Heart left ventricle (tissue), 13 donors: Measurements from ENCODE around the gene RILP.

ENCODE experiments used
- POLR2A ChIP-seq, 2 donors: fragments of 450-650 bp; IDR thresholded peaks; one replicate each; pipeline ENCODE4 v1.6.1; 2017; ENCODE audit warnings: antibody characterized with exemption in 2 of 2, mild to moderate bottlenecking in 2 of 2, moderate library complexity in 2 of 2
- TF ChIP-seq, protein P1 (sequence below), 12 donors: fragments of 200-600 bp; sonication (generic) in 4 of 12; IDR thresholded peaks; one replicate each; pipeline versions ENCODE4 v1.5.0 to v1.8.0; 2018 to 2022; ENCODE audit warnings: antibody characterized with exemption in 12 of 12, mild to moderate bottlenecking in 5 of 12
- donor health status: ischemic (EF 13 %, LVEDD 7.1; RV severe dilation, severe dysfunction).
- donor health status: DM: no; HTN: yes; CAD: no.
- donor health status: DM: no; HTN: no; CAD: no.
- donor health status: ischemic (EF 25% LVEDD 6.9; RV normal size, moderate dysfunction).
- donor health status: ischemic (EF 25% LVEDD 5.7; RV mildly dilated, moderate dysfunction).
- donor health status: ischemic (EF 35%, LVEDD 5.7; RV mildly dilated, moderate dysfunction).
- donor health status: nonischemic (EF 11% LVEDD 7.7; RV severe dilation, severe dysfunction).
- donor health status: DM: yes; HTN: yes; CAD: no.
- donor health status: PGD.
- donor health status: ischemic (EF 29% LVEDD 5.4; RV normal size, mild dysfunction).
- donor health status: nonischemic (EF 23%, LVEDD 6.1; RV moderate dilation, normal function).

DNA sequence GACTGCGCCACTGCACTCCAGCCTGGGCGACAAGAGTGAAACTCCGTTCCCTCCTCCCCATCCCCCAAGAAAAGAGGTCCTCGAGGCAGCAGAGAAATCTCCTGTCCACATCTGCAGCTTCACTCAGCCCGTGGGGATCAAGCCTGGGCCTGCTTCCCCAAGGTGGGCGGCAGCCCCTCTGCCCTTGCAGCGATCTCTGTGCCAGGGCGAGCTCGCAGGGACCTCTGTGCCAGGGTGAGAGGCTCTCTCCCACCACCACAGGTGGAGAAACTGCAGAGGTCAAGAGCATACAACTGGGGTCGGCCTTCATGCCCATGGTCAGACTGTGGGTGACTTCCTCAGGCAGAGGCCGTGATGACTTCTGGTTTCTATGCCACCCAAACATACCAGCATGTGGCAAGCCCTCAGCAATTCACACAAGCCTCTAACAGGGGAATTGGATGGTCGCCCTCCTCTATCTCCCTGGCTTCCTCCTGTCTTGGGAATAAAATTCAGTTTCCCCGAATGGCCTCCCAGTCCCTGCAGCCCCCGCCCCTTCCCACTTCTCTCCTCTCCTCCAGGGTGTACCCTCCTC, 26.5 kb downstream of the RILP start:
- TF ChIP-seq, protein P1, sequence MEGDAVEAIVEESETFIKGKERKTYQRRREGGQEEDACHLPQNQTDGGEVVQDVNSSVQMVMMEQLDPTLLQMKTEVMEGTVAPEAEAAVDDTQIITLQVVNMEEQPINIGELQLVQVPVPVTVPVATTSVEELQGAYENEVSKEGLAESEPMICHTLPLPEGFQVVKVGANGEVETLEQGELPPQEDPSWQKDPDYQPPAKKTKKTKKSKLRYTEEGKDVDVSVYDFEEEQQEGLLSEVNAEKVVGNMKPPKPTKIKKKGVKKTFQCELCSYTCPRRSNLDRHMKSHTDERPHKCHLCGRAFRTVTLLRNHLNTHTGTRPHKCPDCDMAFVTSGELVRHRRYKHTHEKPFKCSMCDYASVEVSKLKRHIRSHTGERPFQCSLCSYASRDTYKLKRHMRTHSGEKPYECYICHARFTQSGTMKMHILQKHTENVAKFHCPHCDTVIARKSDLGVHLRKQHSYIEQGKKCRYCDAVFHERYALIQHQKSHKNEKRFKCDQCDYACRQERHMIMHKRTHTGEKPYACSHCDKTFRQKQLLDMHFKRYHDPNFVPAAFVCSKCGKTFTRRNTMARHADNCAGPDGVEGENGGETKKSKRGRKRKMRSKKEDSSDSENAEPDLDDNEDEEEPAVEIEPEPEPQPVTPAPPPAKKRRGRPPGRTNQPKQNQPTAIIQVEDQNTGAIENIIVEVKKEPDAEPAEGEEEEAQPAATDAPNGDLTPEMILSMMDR (IDR thresholded peaks at IDR 0.05) = no peak
- TF ChIP-seq POLR2A (IDR thresholded peaks at IDR 0.05) = no peak
